GM21367 (cell line): ENCODE results near the gene CAPN2.
"Not testable (repeated sequence)": the region's sequence is repeated elsewhere in the genome, so short reads cannot be mapped to it uniquely, and the experiment has no call there.

ENCODE experiments used
- ATAC-seq: cut with Tn5 transposase; IDR thresholded peaks from one replicate; pipeline ENCODE4 v1.9.1; 2021; ENCODE audit not compliant: unreplicated experiment

CAPN2 gene

DNA sequence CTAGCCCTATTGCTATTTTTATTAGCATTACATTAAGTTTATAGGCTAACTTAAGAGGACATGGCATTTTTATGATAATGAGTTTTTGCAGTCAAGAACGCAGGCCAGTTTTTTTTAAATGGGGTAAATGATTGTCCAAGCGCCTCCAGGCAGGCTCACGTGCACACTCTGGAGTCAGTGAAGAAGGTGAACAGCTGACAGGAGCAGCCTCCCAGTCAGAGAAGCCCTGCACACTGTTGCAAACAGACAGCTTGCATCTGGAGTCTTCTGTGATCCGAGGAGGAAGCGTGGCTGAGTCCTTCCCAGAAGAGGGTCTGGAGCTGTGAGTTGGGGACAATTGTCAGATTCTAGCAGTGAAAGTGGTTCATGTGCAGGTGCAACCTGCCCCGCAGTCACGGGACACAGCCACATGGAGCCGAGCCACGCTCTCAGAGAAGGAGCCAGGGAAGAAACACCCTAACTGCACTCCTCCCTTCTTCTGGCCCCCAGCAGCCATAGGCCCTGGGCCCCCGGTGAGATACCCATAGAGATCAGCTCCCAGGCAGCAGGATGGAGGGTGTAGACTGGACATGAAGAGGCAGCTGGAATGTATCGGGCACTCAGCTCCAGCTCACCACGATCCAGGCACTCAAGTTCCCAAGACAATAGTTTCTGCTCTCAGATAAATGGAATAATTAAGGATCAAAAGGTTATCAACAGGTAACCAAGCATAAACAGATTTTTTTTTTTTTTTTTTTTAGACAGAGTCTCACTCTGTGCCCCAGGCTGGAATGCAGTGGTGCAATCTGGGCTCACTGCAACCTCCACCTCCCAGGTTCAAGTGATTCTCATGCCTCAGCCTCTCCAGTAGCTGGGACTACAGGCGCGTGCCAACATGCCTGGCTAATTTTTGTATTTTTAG is 26.4 kb downstream of the CAPN2 start:
- no peak for ATAC-seq

DNA sequence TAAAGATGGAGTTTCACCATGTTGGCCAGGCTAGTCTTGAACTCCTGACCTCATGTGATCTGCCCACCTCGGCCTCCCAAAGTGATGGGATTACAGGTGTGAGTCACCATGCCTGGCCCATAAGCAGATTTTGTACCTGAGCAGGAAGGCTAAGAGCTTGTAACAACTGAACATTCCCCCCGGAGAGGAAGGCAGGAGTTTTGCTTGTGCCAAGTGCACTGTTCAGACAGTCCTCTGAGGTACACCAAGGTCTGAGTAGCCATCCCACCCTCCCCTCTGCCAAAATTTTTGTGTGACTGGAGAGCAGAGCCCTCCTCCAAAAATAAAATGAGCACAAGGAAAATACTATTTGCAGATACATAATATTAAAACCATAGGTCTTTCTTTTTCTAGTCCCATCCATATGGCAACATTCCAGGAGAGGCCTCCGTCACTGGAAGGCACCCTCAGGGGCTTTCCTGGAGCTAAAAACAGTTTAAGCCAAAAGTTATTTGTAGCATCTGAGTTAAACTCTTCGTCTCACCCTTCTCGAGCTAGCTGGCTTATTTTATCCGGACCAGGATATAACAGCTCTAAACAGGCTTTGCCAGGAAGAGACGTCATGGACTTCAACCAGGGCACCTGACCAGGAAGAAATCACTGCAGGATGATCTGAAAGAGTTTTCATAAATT is 27.2 kb downstream of the CAPN2 start:
- no peak for ATAC-seq

DNA sequence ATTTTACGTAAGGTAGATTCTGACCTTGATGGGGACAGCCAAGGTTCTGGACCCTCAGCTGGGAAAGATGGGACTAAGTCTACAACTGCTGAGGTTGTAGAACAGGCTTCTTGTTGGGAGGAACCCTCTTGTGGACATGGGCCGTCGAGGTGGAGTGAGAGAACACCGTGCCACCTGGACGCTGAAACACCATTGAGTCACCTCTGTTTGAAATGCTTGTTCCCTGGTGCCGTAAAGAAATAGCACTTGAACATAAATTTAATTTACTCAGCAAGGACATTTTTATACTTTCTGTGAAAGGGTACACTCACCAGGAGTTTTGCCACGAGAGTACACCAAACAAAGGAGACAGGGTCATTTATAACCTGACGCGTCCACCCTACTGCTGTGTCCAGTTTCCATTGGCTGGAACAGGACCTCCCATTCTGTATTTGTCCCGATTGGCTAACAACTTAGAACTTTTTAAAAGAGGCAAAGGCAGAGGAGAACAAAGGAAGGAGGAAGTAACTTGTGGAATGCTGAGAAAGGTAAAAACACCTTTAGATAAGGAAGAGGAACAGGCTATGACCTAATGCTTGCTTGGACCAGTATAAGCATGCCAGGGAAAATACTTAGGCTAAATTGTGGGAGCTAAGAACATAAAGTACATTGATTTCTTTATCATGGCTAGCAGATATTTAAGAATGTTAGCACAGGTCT is 27.8 kb downstream of the CAPN2 start:
- ATAC-seq: not testable (repeated sequence)

DNA sequence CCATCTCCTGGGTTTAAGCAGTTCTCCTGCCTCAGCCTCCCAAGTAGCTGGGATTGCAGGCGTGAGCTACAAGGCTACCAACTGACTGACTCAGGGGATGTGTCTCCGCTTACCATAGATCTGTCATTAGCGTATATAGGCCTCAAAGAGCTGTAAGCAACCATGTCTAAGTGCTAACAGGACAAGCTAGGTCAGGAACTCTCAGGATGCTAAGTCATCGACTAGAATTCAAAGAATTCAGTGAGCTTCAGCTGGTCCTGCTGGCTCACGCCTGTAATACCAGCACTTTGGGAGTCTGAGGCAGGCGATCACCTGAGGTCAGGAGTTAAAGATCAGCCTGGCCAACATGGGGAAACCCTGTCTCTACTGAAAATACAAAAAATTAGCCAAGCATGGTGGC is 29.5 kb downstream of the CAPN2 start:
- ATAC-seq: no peak

DNA sequence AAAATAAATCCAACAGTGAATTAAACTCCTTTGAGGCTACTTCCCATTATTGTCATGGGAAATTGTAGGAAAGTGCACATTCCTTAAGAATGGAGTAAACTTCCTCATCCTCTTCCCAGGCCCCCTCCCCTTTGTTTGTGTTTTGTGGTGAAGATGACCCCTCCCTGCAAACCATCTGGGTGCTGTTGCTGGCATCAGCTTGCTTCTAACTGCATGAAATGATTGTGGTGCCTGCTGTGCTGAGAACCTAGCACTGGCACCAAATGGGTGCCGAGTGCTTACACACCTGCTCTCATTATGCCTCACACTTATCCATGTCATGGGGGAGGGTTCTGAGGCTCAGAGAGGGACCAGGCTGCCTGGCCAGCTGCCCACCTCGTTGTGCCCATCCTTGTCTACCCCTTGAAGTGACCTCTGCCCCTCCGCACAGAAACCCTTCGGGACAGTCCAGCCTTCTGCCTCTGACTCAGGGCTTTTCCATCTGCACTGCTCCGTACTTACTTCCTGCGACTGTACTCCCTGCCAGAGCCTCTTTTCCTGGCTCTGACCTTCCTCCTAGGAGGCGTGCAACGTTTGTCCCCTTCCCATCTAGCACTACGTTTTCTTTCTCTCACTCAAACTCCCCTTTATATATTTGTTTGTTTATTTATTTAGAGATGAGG is 30.6 kb downstream of the CAPN2 start:
- no peak for ATAC-seq

DNA sequence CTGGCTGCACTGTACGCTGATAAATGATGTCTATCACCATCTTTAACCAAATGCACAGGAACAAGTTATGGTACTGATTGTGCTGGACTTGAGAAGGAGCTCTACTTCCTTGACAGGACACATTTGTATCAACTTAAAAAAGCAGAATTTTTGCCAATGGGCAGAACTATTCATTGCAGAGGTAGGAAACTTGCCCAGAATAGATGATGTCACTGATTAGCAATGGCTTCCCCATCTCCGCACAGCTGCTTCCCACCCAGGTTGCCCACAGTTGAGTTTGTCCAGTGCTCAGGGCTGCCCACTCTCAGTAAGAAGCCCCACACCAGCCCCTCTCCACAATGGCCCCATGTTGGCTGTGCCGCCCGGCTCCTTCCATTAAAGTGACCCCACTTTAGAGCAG is 33.4 kb downstream of the CAPN2 start:
- no peak for ATAC-seq

DNA sequence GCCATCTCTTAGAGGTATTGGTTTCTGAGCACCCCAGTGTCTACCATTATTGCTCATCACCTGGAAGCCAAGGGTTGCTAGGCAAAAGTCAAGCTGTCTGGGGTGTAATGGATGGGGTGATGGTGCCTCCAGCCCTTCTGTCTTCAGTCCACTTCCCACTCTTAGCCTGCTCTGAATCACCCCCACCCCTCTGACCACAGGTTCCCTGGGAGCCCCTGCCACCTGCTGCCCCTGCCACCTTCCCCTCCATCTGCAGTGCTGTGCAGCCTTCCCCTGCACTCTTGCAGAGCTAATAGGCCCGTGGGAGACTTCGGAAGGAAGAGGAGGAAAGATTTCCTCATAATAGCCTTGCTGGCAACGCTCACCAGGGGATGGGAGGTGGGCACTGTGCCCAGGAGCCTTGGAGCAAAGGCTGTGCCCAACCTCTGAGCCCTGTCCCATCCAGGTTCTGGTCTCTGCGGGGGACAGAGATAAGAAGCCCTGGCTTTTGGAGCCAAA is 35.5 kb downstream of the CAPN2 start:
- ATAC-seq: no peak

DNA sequence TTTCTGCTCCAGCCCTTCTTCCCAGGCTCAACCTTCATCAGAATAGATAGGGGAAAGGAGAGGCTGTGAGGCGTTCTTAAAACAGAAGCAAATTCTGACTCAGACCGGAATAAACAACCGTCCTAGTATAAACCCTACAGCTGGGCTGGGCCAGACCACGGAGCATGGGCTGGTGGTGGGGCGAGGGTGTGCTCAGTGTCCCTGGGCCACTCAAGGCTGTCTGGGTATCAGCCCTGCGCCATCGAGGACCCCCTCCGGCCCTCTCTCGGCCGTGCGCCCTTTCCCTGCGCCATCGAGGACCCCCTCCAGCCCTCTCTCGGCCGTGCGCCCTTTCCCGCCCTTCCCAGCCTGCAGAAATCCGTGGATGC is 36.0 kb downstream of the CAPN2 start:
- no peak for ATAC-seq

DNA sequence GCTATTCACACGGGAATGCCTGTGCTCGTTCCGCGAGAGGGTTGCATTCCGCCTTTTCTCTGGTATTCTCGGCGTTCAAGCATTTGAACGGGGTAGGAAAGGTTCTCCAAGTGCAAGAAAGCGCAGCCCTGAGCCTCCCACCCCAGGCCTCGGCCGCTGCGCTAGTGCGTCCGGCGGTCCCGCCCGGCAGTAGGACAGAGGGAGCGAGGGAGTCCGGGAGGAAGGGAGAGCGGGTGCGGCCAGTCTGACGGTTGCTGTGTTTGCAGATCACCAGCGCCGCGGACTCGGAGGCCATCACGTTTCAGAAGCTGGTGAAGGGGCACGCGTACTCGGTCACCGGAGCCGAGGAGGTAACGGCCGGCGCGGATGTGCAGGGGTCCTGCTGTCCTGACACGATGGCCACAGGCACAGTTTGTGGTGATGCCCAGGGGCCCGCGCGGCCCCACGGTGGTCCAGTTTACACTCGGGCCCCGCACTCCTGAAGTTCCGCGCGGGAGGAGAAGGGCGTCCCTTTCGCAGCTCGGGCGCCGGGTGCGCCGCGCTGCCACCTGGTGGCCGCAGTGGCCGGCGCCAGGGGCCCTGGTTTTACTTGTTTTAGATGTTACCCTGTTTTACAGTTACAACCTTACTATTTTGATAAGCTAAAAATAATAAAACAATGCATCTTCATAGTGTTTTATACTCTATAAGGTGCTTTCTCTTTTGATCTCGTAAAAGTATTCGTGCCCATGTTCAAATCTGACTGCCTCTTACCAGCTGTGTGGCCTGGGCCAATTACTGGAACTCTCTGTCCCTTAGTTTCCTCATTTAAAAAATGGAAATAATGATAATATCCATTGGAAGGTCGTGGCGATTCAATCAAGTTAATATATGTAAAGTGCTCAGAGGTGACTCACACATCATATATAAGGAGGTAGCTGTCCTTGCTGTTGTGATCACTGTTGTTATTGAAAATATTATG is 36.7 kb downstream of the CAPN2 start:
- peak; percentile 58 for ATAC-seq

DNA sequence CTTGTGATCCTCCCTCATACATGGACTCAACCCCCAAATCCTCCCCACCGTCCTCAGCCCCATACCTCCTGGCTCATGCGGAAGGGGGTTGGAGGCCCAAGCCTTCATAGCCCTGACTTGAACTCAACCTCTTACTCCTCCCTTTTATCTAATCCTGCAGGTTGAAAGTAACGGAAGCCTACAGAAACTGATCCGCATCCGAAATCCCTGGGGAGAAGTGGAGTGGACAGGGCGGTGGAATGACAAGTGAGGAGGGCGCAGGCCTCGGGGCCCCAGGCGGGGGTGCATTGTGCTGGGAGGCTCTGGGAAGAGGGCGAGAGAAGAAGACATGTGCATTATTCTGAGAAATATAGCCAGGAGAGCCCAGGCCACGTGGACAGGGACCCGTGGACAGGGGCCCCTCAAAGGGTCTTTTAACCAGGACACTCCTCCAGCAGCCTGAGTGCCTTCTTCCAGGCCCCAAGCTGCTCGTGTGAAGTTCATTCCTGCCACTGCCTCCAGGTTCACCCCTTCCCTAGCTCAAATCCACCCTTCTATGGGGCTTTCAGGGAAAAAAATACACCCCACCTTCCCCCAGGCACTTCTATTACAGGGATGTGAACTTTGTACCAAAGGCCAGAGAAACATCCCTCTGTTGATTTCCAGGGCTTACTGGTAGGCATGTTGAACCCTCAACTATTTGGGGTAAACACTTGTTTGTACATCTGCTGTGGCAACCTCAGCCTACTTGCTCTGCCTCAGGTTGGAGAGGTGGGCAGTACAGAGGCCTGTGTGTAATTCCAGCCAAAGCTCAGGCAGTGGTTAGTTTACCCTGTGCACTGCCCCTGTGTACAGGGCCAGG is 38.6 kb downstream of the CAPN2 start:
- ATAC-seq: no peak

DNA sequence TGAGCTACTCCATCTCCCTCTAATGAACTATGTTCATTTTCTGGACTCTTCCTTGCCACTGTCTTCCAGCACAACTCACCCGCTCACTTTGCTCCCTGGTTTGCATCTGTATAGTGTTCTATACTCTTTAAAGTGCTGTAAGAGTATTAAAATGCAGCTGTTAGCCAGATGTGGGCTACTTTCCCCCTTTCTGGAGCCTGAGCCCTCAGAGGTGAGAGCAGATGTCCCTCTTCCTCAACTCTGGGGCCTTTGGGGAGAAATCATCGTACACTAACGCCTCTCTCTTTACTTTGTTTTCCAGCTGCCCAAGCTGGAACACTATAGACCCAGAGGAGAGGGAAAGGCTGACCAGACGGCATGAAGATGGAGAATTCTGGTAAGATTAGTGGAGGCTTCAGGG is 39.4 kb downstream of the CAPN2 start:
- no peak for ATAC-seq

DNA sequence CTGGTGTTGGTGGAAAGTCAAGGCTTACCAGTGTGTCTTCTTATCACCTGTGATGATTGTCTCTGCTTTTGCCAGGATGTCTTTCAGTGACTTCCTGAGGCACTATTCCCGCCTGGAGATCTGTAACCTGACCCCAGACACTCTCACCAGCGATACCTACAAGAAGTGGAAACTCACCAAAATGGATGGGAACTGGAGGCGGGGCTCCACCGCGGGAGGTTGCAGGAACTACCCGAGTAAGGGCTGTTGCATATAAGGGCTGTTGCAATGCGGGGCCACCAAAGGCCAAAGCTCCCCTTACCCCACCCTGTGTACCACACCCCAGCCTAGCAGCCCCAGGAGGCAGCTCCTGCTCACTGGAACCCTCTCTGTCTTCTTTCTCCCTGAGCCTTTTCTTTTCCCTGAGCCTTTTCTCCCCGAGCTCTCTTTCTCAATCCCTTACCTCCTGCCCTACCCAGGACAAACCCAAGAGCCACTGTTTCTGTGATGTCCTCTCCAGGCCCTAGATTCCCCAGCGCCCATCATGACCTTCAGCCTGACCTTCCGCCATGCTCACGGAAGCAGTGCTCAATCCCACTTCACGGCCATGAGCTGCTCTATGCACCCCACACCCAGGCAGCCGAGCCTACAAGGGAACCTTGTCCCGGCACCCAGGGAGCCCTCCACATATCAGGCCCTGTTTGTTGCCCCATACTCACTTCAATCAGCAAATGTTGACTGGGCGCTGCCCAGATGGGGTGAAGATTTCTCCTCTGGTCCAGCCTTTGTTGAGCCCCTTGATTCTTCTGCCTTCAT is 40.6 kb downstream of the CAPN2 start:
- ATAC-seq: no peak

DNA sequence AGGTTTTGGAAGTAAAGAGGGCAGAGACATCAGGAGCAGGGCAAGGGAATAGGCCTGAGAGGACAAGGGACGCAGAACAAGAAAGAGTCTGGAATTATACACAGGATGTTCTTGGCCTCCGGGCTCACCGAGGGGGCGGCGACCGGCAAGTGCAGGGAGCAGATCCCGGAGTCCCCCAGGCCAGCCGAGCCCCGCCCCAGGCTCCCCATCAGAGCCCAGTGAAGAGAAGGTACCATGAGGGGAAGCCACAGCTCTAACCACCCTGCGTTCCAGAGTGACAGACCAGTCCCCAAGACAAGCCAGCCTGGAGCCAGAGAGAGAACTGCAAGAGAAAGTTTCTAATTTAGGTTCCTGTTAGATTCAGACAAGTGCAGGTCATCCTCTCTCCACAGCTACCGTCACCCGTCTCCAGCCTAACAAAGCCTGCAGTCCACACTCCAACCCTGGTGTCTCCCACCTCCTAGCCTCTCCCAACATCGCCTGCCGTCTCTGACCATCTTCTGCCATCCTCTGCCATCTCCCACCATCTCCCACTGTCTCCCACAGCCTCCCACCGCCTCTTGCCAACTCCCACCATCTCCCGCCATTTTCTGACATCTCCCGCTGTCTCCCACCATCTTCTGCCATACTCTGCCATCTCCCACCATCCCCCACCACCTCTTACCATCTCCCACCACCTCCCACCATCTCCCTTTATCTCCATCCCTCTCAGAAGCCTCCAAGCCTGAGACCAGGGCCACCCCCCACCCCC is 42.5 kb downstream of the CAPN2 start:
- no peak for ATAC-seq

DNA sequence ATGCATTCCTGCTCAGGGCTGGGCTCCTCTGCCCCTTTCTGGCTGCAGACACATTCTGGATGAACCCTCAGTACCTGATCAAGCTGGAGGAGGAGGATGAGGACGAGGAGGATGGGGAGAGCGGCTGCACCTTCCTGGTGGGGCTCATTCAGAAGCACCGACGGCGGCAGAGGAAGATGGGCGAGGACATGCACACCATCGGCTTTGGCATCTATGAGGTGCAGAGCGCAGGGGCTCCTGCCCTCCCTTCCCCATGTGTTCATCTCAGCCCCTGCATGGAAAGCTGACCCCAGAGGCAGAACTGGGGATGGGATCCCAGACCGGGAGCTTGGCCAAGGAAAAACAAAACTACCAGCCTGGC is 43.1 kb downstream of the CAPN2 start:
- ATAC-seq: no peak

DNA sequence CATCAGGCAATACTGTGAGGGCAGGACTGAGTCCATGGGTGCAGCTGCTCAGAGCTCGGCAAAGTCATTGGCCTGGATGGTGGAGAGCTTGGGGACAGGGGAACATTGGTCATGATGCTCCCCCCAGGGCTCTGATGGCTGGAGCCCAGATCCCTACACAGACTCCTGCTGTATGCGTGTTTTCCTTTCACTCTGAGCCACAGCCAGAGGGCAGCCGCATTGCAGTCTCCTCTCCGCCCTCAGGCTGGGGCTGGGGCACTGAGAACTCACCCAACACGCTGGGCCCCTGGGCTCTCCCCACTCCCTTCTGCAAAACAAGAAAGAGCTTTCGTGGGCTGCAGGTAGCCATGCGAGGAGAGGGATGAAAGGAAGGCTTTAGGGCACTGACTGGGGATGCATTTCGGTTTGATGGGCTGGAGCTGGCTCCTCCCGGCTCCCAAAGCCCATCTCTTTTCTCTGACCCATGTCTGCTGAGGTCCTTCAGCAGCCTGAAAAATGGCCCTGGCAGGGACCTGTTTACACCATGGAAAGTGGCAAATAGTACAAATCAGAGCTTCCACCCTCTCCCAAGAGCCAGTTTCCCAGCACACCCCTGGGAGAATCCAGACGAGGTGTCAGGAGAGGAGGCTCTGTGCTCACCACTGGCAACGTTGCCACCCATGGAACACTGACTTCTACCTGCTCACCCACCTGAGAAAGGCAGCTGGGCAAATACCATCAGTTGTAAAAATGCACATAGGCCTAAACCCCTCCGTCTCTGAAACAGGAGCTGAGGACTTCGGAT is 43.8 kb downstream of the CAPN2 start:
- no peak for ATAC-seq

DNA sequence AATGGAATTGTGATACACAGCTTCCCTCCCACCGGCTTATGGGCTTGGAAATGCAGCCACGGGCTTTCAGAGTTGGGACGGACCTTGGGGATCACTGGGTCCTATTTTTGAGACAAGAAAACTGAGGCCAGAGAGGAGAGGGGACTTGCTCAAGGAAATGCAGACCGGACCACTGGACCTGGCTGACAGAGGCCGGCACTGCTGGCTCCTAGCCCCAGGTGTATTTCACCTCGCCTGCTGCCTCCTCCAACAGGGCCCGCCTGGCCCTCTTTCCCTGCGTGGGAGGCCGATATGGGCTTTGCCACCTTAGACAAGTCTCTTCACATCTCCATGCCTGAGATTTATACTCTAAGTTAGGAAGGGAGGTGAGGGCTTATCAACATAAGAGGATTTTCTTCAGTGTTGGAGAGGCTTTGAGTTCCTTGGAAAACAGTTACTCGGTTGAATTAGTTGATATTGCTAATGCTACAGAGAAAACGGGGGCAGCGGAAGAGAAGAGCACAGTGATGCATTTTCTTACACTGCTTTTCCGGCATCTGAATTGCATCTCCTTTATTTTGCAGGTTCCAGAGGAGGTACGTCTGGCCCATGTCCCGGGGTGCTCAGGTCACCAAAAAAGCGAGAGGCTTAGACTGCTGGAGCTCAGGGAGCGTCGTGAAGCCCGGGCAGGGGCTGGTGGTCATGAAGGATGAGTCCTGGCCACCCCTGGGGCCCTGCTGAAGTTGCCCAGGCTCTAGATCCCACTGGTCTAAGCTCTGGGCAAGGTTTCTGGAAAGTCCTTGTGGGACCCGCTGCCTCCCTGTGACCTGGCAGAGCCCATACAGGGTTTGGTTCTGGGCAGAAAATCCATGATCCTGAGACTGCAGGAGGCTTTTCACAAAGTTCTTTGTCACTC is 44.7 kb downstream of the CAPN2 start:
- ATAC-seq: no peak
